GM18517 (cell line): ENCODE results near the gene KTI12.
"Not testable (repeated sequence)": the region's sequence is repeated elsewhere in the genome, so short reads cannot be mapped to it uniquely, and the experiment has no call there.

Experiments used
- ATAC-seq: cut with Tn5 transposase; IDR thresholded peaks from one replicate; pipeline ENCODE4 v1.9.1; 2021; ENCODE audit warnings: mild to moderate bottlenecking, moderate library complexity; ENCODE audit not compliant: unreplicated experiment

The KTI12 gene

GRCh38 chr1:52041551-52042185 lies 8.1 kb upstream of the KTI12 start:
- ATAC-seq: no peak

DNA sequence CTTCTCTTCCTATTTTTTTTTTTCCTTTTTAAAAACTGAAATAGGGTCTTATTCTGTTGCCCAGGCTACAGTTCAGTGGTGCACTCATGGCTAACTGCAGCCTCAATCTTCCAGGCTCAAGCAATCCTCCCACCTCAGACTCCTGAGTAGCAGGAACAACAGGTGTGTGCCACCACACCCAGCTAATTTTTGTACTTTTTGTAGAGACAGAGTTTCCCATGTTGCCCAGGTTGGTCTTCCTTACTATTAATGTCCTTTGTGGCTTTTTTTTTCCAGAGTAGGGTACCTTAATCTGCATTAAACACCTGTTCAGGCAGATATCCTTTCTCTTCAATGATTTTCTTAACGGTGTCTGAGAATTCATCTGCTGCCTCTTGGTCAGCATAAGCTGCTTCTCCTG lies 4.3 kb upstream of the KTI12 start:
- no peak for ATAC-seq

DNA sequence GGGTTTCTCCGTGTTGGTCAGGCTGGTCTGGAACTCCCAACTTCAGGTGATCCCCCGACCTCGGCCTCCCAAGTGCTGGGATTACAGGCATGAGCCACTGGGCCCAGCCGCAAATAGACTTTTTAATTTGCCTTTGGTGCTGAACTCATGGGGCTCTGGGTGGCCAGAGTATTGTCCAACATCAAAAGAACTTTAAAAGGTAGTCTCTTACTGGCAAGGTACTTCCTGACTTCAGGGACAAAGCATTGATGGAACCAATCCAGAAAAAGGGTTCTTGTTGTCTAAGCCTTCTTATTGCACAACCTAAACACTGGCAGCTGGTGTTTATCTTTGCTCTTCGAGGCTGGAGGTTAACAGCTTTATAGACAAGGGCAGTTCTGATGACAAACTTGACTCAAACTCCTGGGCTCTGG lies 3.8 kb upstream of the KTI12 start:
- no peak for ATAC-seq

DNA sequence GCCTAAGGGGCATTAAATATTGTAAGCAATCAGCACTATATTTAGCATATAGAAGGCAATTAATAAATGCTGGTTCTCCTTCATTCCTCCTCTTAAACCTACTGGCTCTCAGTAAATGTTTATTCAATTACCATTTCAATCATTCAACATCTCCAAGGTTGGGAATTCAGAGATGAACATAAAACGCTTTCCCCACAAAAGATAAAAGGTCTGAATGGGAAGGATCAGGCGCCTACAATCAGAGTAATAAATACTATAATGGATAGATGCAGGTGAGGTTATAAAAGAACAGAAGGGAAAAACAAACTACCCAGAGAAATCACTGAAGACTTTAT lies 407 bp upstream of the KTI12 start:
- no peak for ATAC-seq

GRCh38 chr1:52032785-52033131 lies 852 bp downstream of the KTI12 start:
- peak; percentile 35 for ATAC-seq

GRCh38 chr1:52032124-52032784 lies 1.4 kb downstream of the KTI12 start:
- peak; percentile 48 for ATAC-seq

- ATAC-seq: not testable (repeated sequence)
Measured at GRCh38 chr1:52028839-52029238, 4.8 kb downstream of the KTI12 start.

DNA sequence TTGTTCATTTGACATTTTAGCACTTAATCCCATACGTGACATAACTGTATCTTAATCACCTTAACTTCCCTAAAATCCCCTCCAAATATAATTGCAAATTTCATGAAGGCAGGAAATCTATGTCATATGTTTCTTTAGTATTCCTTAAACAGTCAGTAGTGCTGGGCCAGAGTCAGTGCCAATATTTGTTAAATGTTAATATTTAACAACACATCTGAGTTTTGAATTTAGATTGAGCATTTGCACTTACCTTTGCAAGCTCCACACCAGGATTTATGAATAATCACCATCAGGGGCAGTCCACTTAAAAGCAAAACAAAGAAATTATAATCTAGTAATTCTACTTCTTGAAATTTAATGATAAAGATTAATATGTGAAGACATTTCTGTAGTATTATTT lies 5.3 kb downstream of the KTI12 start:
- ATAC-seq: no peak

GRCh38 chr1:52026278-52026677 lies 7.3 kb downstream of the KTI12 start:
- no peak for ATAC-seq

DNA sequence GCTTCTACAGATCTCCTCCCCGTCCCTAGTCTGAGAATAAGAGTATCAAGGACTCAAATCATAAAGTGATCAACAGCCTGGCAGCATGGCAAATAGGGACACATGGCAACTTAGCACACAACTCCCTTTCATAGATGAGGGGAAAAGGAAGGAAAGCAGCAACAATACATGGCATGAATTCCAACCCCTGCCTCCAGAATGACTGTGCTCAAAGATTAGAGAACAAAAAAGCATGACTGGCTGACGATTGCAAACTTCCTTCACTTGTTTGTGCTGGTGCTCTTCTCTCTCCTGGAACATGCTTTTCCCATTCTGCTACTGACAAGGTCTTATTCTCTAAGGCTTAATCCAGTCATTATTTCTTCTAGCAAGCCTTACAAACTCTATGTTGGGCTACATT lies 11.5 kb downstream of the KTI12 start:
- no peak for ATAC-seq

GRCh38 chr1:52008071-52008809 lies 25.4 kb downstream of the KTI12 start:
- no peak for ATAC-seq

GRCh38 chr1:52007215-52008002 lies 26.2 kb downstream of the KTI12 start:
- no peak for ATAC-seq

DNA sequence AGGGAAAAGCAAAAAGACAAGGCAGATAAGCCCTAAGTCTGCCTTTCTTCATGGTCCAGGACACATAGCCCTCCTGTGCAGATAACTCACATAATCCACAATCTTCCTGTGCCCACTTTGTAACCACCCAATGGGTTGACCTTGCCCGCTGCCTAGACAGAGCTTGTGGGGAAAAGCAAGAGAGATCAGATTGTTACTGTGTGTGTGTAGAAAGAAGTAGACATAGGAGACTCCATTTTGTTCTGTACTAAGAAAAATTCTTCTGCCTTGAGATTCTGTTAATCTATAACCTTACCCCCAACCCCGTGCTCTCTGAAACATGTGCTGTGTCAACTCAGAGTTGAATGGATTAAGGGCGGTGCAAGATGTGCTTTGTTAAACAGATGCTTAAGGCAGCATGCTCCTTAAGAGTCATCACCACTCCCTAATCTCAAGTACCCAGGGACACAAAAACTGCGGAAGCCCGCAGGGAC lies 27.5 kb downstream of the KTI12 start:
- ATAC-seq: not testable (repeated sequence)

DNA sequence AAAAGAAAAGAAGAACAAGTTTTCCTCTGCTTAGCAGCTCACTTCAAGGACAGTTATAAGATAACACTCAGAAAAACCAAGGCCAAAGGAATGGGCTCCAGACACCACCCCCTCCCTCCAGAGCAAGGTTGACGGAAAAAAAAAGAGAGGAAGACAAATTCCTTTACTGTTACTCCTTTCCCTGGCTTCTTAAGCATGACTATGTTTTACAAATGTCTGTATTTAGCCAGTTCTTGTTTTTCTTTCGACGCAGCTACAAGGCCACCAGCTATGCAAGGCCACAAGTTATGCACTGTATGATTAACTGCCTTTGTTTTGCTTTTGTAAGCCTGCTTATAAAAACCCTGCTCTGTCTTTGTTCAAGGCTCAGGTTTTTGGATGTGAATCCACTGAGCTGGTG lies 28.1 kb downstream of the KTI12 start:
- not testable (repeated sequence) for ATAC-seq

DNA sequence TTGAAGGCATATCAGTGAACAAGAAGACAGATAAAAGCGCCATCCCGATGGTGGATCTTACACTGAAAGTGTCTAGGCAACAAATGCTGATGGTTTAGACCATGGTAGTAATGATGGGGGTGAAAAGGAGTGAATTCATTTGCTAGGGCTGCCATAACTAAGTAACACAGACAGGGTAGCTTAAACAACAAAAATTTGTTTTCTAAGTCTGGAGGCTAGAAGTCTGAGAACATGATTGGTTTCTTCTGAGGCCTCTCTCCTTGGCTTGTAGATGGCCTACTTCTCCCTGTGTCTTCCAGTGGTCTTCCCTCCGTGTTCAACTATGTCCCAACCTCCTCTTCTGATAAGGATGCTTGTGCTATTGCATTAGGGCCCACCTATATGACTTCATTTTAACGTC lies 29.7 kb downstream of the KTI12 start:
- ATAC-seq: no peak

GRCh38 chr1:52002038-52002917 lies 31.3 kb downstream of the KTI12 start:
- ATAC-seq: no peak

GRCh38 chr1:51998701-51999100 lies 34.9 kb downstream of the KTI12 start:
- no peak for ATAC-seq

GRCh38 chr1:51997974-51998382 lies 35.6 kb downstream of the KTI12 start:
- ATAC-seq: no peak

DNA sequence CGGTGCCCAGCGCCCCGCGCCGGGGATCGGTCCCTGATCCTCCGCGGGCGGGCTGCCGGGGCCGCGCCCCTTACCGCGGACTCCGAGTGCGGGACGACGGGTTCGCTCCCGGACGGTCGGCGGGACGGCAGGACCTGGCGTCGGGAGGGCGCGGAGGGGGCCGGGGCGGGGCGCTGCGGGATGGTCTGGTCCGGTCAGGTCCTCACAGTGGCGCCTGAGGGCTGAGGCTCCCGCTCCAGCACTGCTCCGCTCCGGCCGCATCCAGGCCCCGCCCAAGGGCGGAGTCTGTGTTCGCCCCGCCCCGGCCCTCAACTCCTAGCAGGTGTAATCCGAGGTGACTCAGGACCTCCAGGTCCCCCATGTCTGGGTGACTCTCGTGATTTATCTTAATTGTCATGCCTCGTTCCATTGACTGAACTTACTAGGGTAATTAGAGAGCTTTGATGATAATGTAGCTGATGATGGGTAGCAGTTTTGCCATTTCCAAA lies 43.1 kb downstream of the KTI12 start, which contains the start of gene RAB3B:
Gene RAB3B, minus strand, starts transcription at position 223 of the 488 bp plus-strand sequence. CDS start 13,583 bp downstream, outside the sequence.
- peak; percentile 73 for ATAC-seq
